ENCODE data around the gene NMRAL1.

The NMRAL1 gene

GRCh38 chr16:4474192-4474961 lies at the start of gene NMRAL1:
Gene NMRAL1 (minus strand): TSS chr16:4474625. CDS start chr16:4474132, 493 bp downstream.
- DNase-seq: peak; percentile 60

GRCh38 chr16:4523686-4524085 lies 49.3 kb upstream of the NMRAL1 start:
- DNase-seq: no peak

- DNase-seq: no peak
Measured at GRCh38 chr16:4522051-4522581, 47.7 kb upstream of the NMRAL1 start.

- no peak for DNase-seq
Measured at GRCh38 chr16:4520913-4521312, 46.5 kb upstream of the NMRAL1 start.

GRCh38 chr16:4519274-4520058 lies 45.0 kb upstream of the NMRAL1 start:
- no peak for DNase-seq

- no peak for DNase-seq
Measured at GRCh38 chr16:4517812-4518680, 43.6 kb upstream of the NMRAL1 start.

GRCh38 chr16:4515611-4516233 lies 41.3 kb upstream of the NMRAL1 start:
- DNase-seq: peak; percentile 38

GRCh38 chr16:4514606-4515005 lies 40.2 kb upstream of the NMRAL1 start:
- DNase-seq: no peak

GRCh38 chr16:4513881-4514280 lies 39.5 kb upstream of the NMRAL1 start:
- no peak for DNase-seq

- DNase-seq: no peak
Measured at GRCh38 chr16:4513086-4513860, 38.8 kb upstream of the NMRAL1 start.

GRCh38 chr16:4512473-4512872 lies 38.0 kb upstream of the NMRAL1 start:
- DNase-seq: no peak

GRCh38 chr16:4511441-4512082 lies 37.1 kb upstream of the NMRAL1 start:
- no peak for DNase-seq

- DNase-seq: no peak
Measured at GRCh38 chr16:4510747-4511426, 36.5 kb upstream of the NMRAL1 start.

- DNase-seq: no peak
Measured at GRCh38 chr16:4510131-4510530, 35.7 kb upstream of the NMRAL1 start.

GRCh38 chr16:4509420-4509819 lies 35.0 kb upstream of the NMRAL1 start:
- no peak for DNase-seq

GRCh38 chr16:4508806-4509205 lies 34.4 kb upstream of the NMRAL1 start:
- no peak for DNase-seq

- DNase-seq: no peak
Measured at GRCh38 chr16:4507588-4508345, 33.3 kb upstream of the NMRAL1 start.

GRCh38 chr16:4506450-4506849 lies 32.0 kb upstream of the NMRAL1 start:
- no peak for DNase-seq

GRCh38 chr16:4505356-4506147 lies 31.1 kb upstream of the NMRAL1 start:
- peak; percentile 82 for DNase-seq
